Activated T-cell treated with anti-CD3 and anti-CD28 coated beads, Interleukin-2, amount 50 U/mL, for 48 hours (primary cell): Measurements from ENCODE around the gene UNC93A.
"Not testable (repeated sequence)": the region's sequence is repeated elsewhere in the genome, so short reads cannot be mapped to it uniquely, and the experiment has no call there.

Experiments
- DNase-seq, 2 experiments: peaks; one replicate each; pipeline ENCODE4 v3.0.0-alpha.2; 2020

Gene UNC93A

GRCh38 chr6:167345960-167346359, 54.8 kb downstream of the UNC93A start:
- no peak for DNase-seq

- DNase-seq, result no peak
These were observed 56.1 kb downstream of the UNC93A start for GRCh38 chr6:167347226-167347625.

- no peak for DNase-seq
These were observed 58.6 kb downstream of the UNC93A start for GRCh38 chr6:167349631-167350274.

- DNase-seq, result peak; percentile 23 to 26
These were observed 59.2 kb downstream of the UNC93A start for GRCh38 chr6:167350275-167350696.

- DNase-seq, result peak; percentile 95 to 97
These were observed 59.9 kb downstream of the UNC93A start for GRCh38 chr6:167350731-167351655.

- peak; percentile 26 to 28 for DNase-seq
These were observed 60.7 kb downstream of the UNC93A start for GRCh38 chr6:167351656-167352345.

- DNase-seq, result no peak
These were observed 65.8 kb downstream of the UNC93A start for GRCh38 chr6:167356874-167357273.

- DNase-seq, result not testable (repeated sequence)
These were observed 67.3 kb downstream of the UNC93A start for GRCh38 chr6:167358394-167358793.

GRCh38 chr6:167361170-167361569, 70.1 kb downstream of the UNC93A start:
- DNase-seq, result not testable (repeated sequence)
